Left lung (tissue), 10 donors: ENCODE results near the gene PHEX. TPM values are rescaled to one million over a fixed set of nuclear protein-coding genes. Genes with fewer than 3 reads are reported as not detected.
"Not testable (repeated sequence)": the region's sequence is repeated elsewhere in the genome, so short reads cannot be mapped to it uniquely, and the experiment has no call there.

ENCODE experiments used
- ATAC-seq: fragments of 200-7000 bp; cut with Tn5 transposase; one replicate; pipeline ENCODE4 v1.9.1; 2020; ENCODE audit warnings: moderate library complexity
- DNase-seq, 4 donors: peaks; one replicate each; pipeline ENCODE4 v3.0.0-alpha.2; 2013 to 2020
- H3K27ac ChIP-seq, 2 donors: fragments of 200-600 bp; sonication (generic) in 1 of 2; one replicate each; pipeline versions ENCODE4 v1.5.0 to v1.8.0; 2020 to 2021
- H3K27me3 ChIP-seq, 2 donors: fragments of 200-600 bp; sonication (generic) in 1 of 2; one replicate each; pipeline versions ENCODE4 v1.5.0 to v1.8.0; 2020 to 2021
- H3K36me3 ChIP-seq, 2 donors: fragments of 200-600 bp; sonication (generic) in 1 of 2; one replicate each; pipeline versions ENCODE4 v1.5.0 to v1.8.0; 2020 to 2021
- H3K4me1 ChIP-seq, 2 donors: fragments of 200-600 bp; one replicate each; pipeline ENCODE4 v1.8.0; 2021
- H3K4me3 ChIP-seq, 2 donors: fragments of 200-600 bp; sonication (generic) in 1 of 2; one replicate each; pipeline versions ENCODE4 v1.5.0 to v1.8.0; 2020 to 2021; ENCODE audit warnings: mild to moderate bottlenecking in 1 of 2
- H3K9me3 ChIP-seq, 2 donors: fragments of 200-600 bp; sonication (generic) in 1 of 2; one replicate each; pipeline versions ENCODE4 v1.5.0 to v1.8.0; 2020 to 2021
- CTCF ChIP-seq, 2 donors: fragments of 200-600 bp; sonication (generic) in 1 of 2; IDR thresholded peaks; one replicate each; pipeline versions ENCODE4 v1.5.0 to v1.8.0; 2021; ENCODE audit warnings: antibody characterized with exemption in 2 of 2
- intact Hi-C, 2 donors: fragments of 100-400 bp; cut with DNase I; formaldehyde crosslinking; loops; one replicate each; pipeline versions ENCODE4 v1.11.2 to v1.14.2; 2022
- polyA plus RNA-seq, 6 donors: library from polyadenylated mRNA; unstranded; fragments of 120-200 nt; gene quantifications; one replicate each; pipeline ENCODE4 v1.2.1, GENCODE V29; 2013; ENCODE audit not compliant: insufficient read length in 6 of 6
- total RNA-seq, 2 donors: library from RNA; stranded (reverse); fragmentation: NEBNext Ultra II Directional; extraction: Animal tissue kit (Norgen Biotek cat#: 25700); gene quantifications; one replicate each; pipeline ENCODE4 v1.2.1, GENCODE V29; 2021
- donor health status: DM: no; HTN: yes; CAD: no.
- donor health status: DM: no; HTN: no; CAD: no.

Gene PHEX
- total and polyA plus RNA-seq, 8 donors: 4.2 to 21.6 (median 8.5) TPM

GRCh38 chrX:22273714-22274317, 241.7 kb downstream of the PHEX start:
- Histone ChIP-seq H3K27ac (no peak overlapping the region), H3K4me1 (no peaks in the 10 kb centered on the region), H3K4me3 (no peak overlapping the region), H3K36me3 (no peaks in the 10 kb centered on the region), H3K27me3 (no peaks in the 10 kb centered on the region), H3K9me3 (no peaks in the 10 kb centered on the region)
- DNase-seq: no peak
- intact Hi-C loops: no loop called here
- no peak for ATAC-seq
- no peak for TF ChIP-seq CTCF (IDR thresholded peaks at IDR 0.05)

- H3K4me1 ChIP-seq: no peaks in the 10 kb centered on the region
- ATAC-seq (no peak), DNase-seq (no peak)
- TF ChIP-seq CTCF (IDR thresholded peaks at IDR 0.05): no peak
- no peaks in the 10 kb centered on the region for H3K9me3 ChIP-seq
- no peak overlapping the region for H3K4me3 ChIP-seq
- H3K27me3 ChIP-seq: no peaks in the 10 kb centered on the region
- H3K27ac ChIP-seq: no peak overlapping the region
- H3K36me3 ChIP-seq: no peaks in the 10 kb centered on the region
- intact Hi-C loops: no loop called here
These were observed 244.7 kb downstream of the PHEX start for GRCh38 chrX:22276781-22277180.

GRCh38 chrX:22278375-22278774, 246.2 kb downstream of the PHEX start:
- DNase-seq (no peak), ATAC-seq (no peak)
- Histone ChIP-seq H3K4me1 (no peaks in the 10 kb centered on the region), H3K27ac (no peak overlapping the region), H3K36me3 (no peaks in the 10 kb centered on the region), H3K9me3 (no peaks in the 10 kb centered on the region), H3K27me3 (no peaks in the 10 kb centered on the region), H3K4me3 (no peak overlapping the region)
- intact Hi-C loops: no loop called here
- TF ChIP-seq CTCF (IDR thresholded peaks at IDR 0.05): no peak

- H3K4me3 ChIP-seq, H3K4me1 ChIP-seq, DNase-seq, H3K9me3 ChIP-seq, ATAC-seq, H3K27me3 ChIP-seq, intact Hi-C loops, H3K36me3 ChIP-seq, H3K27ac ChIP-seq: not testable (repeated sequence)
These were observed 257.1 kb downstream of the PHEX start for GRCh38 chrX:22289209-22289608.

DNA sequence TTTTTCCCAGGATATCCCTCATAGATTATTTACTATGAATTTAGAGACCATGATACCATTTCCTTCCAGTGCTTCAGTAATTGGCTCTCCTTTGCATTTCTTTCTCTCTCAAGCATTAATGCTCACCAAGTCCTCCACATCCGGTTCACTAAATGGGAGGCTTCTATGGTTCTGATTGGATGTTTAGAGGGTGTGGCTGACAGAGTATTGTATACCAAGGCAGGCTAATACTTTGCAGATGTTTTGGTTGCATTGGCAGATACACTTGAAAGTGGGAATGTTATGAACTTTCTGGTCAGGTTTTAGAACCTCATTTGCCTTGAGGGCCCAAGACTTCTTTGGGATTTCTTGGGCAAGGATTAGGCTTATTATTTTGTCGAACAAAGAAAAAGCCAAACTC, 264.7 kb downstream of the PHEX start:
- no peak for ATAC-seq
- H3K4me1 ChIP-seq: peaks cover 0 to 4% of the 10 kb centered on the region in 2 donors
- intact Hi-C loops: no loop called here
- no peaks in the 10 kb centered on the region for H3K36me3 ChIP-seq
- H3K4me3 ChIP-seq: no peak overlapping the region
- no peaks in the 10 kb centered on the region for H3K27me3 ChIP-seq
- no peak overlapping the region for H3K27ac ChIP-seq
- no peaks in the 10 kb centered on the region for H3K9me3 ChIP-seq
- TF ChIP-seq CTCF (IDR thresholded peaks at IDR 0.05): no peak
- no peak for DNase-seq

GRCh38 chrX:22300130-22300529, 268.0 kb downstream of the PHEX start:
- H3K4me1 ChIP-seq: peaks cover 0 to 4% of the 10 kb centered on the region in 2 donors
- no peak for TF ChIP-seq CTCF (IDR thresholded peaks at IDR 0.05)
- intact Hi-C loops: no loop called here
- H3K36me3 ChIP-seq: no peaks in the 10 kb centered on the region
- no peak overlapping the region for H3K4me3 ChIP-seq
- no peaks in the 10 kb centered on the region for H3K9me3 ChIP-seq
- peak; percentile 97 for ATAC-seq
- H3K27ac ChIP-seq: no peak overlapping the region
- no peaks in the 10 kb centered on the region for H3K27me3 ChIP-seq
- peak in 1 of 4 donors; percentile 39 for DNase-seq
